ENCODE results near the gene PSTPIP2. TPM values are rescaled to one million over a fixed set of nuclear protein-coding genes. Genes with fewer than 3 reads are reported as not detected.

Gene PSTPIP2
- total and polyA plus RNA-seq, 2 of the 4 experiments (the other 2 are of a cell fraction), result 10.4 to 12.4 TPM

DNA sequence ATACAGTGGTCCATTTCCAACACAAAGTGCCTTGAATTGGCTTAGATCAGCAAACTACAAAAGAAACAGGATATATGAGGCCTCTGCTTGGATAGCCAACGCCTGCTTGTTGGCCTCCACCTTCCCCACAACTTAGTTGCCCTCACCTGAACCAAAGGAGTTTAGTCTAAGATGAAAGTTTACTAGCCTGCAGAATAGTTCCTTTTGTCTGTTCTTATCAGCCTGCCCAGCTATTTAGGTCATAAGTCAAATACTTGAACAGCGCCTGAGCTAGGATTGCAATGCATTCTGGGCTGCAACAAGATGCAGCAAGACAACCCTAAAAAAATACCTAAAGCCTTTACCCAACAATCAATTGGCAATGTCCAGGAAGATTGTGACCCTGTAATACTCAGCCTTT, 91.8 kb downstream of the PSTPIP2 start:
- no peak overlapping the region for H4K91ac ChIP-seq (ENCODE audit: insufficient read depth, low read depth, low read length)
- H3K27ac ChIP-seq (ENCODE audit: insufficient read depth, low read length), result no peak overlapping the region
- ChIA-PET POLR2A (ENCODE audit: unreplicated experiment) (no interaction called here), CTCF (no interaction called here)
- no peak overlapping the region for H2BK5ac ChIP-seq (ENCODE audit: low read depth, low read length, poor library complexity, severe bottlenecking)
- dilution Hi-C loops (cut with HindIII; ENCODE audit: low sequenced_read_pairs, unreplicated experiment) (no loop called here), intact Hi-C loops (cut with micrococcal nuclease) (no loop called here), in situ Hi-C loops (cut with MboI; ENCODE audit: low sequenced_read_pairs) (no loop called here)
- no peak overlapping the region for H3K9ac ChIP-seq (ENCODE audit: low read depth, low read length)
- H4K5ac ChIP-seq (ENCODE audit: low read depth, low read length), result no peak overlapping the region
- no peaks in the 10 kb centered on the region for H3K79me1 ChIP-seq (ENCODE audit: low read depth in 1 of 2, low read length in 2 of 2)
- H3K9me1 ChIP-seq (ENCODE audit: insufficient read depth, low read length), result 0 out of 2 replicates have a peak, but pooled peaks cover 3% of the 10 kb centered on the region
- no peak overlapping the region for H3K56ac ChIP-seq (ENCODE audit: extremely low read depth, insufficient read depth, low read length)
- no peak overlapping the region for H2AK5ac ChIP-seq (ENCODE audit: low read depth, low read length)
- no peak overlapping the region for H2BK20ac ChIP-seq (ENCODE audit: low read depth, low read length)
- WGBS, 2 experiments (ENCODE audit: extremely low coverage in 2 of 2, insufficient read length in 1 of 2), result no CpG with 5 or more reads among the region's 2 CpGs
- no peak overlapping the region for H3K4me2 ChIP-seq (ENCODE audit: low read depth, low read length)
- no peak overlapping the region for H2AFZ ChIP-seq (replicated peaks; ENCODE audit: low read length, poor library complexity)
- 0 out of 2 replicates have a peak, but pooled peaks cover 2% of the 10 kb centered on the region for H3K4me1 ChIP-seq (ENCODE audit: control insufficient read depth, insufficient read depth, low read length)
- 0 out of 2 replicates have a peak, but pooled peaks have one; percentile 12 for ATAC-seq (ENCODE audit: low read depth)
- DNase-seq, result no peak
- no peak for TF ChIP-seq RCOR1 (IDR thresholded peaks at IDR 0.05; ENCODE audit: insufficient replicate concordance, low read length)
- TF ChIP-seq SMC3 (IDR thresholded peaks at IDR 0.05; ENCODE audit: low read depth, low read length), result no peak
- TF ChIP-seq, protein P1, sequence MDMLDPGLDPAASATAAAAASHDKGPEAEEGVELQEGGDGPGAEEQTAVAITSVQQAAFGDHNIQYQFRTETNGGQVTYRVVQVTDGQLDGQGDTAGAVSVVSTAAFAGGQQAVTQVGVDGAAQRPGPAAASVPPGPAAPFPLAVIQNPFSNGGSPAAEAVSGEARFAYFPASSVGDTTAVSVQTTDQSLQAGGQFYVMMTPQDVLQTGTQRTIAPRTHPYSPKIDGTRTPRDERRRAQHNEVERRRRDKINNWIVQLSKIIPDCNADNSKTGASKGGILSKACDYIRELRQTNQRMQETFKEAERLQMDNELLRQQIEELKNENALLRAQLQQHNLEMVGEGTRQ (IDR thresholded peaks at IDR 0.05; ENCODE audit: low read depth, low read length), result no peak
- TF ChIP-seq, protein P2, sequence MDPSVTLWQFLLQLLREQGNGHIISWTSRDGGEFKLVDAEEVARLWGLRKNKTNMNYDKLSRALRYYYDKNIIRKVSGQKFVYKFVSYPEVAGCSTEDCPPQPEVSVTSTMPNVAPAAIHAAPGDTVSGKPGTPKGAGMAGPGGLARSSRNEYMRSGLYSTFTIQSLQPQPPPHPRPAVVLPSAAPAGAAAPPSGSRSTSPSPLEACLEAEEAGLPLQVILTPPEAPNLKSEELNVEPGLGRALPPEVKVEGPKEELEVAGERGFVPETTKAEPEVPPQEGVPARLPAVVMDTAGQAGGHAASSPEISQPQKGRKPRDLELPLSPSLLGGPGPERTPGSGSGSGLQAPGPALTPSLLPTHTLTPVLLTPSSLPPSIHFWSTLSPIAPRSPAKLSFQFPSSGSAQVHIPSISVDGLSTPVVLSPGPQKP (IDR thresholded peaks at IDR 0.05; ENCODE audit: borderline replicate concordance, low read depth, low read length), result no peak
- no peak for TF ChIP-seq BHLHE40 (IDR thresholded peaks at IDR 0.05; ENCODE audit: low read depth, low read length)
- no peak for TF ChIP-seq MAZ (IDR thresholded peaks at IDR 0.05; ENCODE audit: borderline replicate concordance, low read depth, low read length)
- no peak overlapping the region for H3K4ac ChIP-seq (ENCODE audit: low read depth, low read length)
- H3K18ac ChIP-seq (ENCODE audit: low read depth, low read length), result no peak overlapping the region
- H2AK9ac ChIP-seq (replicated peaks; ENCODE audit: low read depth, low read length, poor library complexity), result no peak overlapping the region
- H4K20me1 ChIP-seq (ENCODE audit: insufficient read depth, low read length), result no peaks in the 10 kb centered on the region
- H2BK120ac ChIP-seq (ENCODE audit: low read depth, low read length), result no peak overlapping the region
- H4K8ac ChIP-seq (ENCODE audit: low read depth in 2 of 2, low read length in 2 of 2), result no peak overlapping the region
- H3K9me3 ChIP-seq (ENCODE audit: control insufficient read depth, insufficient read depth, low read length), result no peaks in the 10 kb centered on the region
- no peak overlapping the region for H3K23ac ChIP-seq (ENCODE audit: low read depth, low read length)
- H3K14ac ChIP-seq (replicated peaks; ENCODE audit: low read depth, low read length), result no peak overlapping the region
- H2BK15ac ChIP-seq (ENCODE audit: low read depth, low read length), result no peak overlapping the region
- H3K36me3 ChIP-seq (ENCODE audit: control insufficient read depth, insufficient read depth, low read length), result peaks cover 3% of the 10 kb centered on the region
- H3K27me3 ChIP-seq (ENCODE audit: control insufficient read depth, insufficient read depth, low read length), result no peaks in the 10 kb centered on the region
- H3K4me3 ChIP-seq (ENCODE audit: insufficient read depth, low read depth, low read length), result no peak overlapping the region
- no TSS peak for BruUV-seq (replicated peaks)

Data from IMR-90 (cell line).